BLaER1 (cell line): ENCODE measurements around the gene ZC3H7A.

Source experiments
- H3K27ac ChIP-seq: shearing (Covaris generic); formaldehyde crosslinking; 2 replicates; pipeline ENCODE4 v1.8.1; 2022
- H3K27me3 ChIP-seq: shearing (Covaris generic); formaldehyde crosslinking; 2 replicates; pipeline ENCODE4 v1.8.1; 2022
- H3K36me3 ChIP-seq: shearing (Covaris generic); formaldehyde crosslinking; 2 replicates; pipeline ENCODE4 v1.8.1; 2022
- H3K4me1 ChIP-seq: shearing (Covaris generic); formaldehyde crosslinking; 2 replicates; pipeline ENCODE4 v1.8.1; 2022
- H3K4me2 ChIP-seq: shearing (Covaris generic); formaldehyde crosslinking; 2 replicates; pipeline ENCODE4 v1.8.1; 2022
- H3K4me3 ChIP-seq: shearing (Covaris generic); formaldehyde crosslinking; 2 replicates; pipeline ENCODE4 v1.8.1; 2022
- H3K9ac ChIP-seq: shearing (Covaris generic); formaldehyde crosslinking; 2 replicates; pipeline ENCODE4 v1.8.1; 2022
- H3K9me3 ChIP-seq: shearing (Covaris generic); formaldehyde crosslinking; 2 replicates; pipeline ENCODE4 v1.8.1; 2022
- H4K20me1 ChIP-seq: shearing (Covaris generic); formaldehyde crosslinking; 2 replicates; pipeline ENCODE4 v1.8.1; 2022
- Cebpa-rat ChIP-seq: shearing (Covaris generic); IDR thresholded peaks from 2 replicates; pipeline ENCODE4 v1.8.1; 2022

ZC3H7A gene

DNA sequence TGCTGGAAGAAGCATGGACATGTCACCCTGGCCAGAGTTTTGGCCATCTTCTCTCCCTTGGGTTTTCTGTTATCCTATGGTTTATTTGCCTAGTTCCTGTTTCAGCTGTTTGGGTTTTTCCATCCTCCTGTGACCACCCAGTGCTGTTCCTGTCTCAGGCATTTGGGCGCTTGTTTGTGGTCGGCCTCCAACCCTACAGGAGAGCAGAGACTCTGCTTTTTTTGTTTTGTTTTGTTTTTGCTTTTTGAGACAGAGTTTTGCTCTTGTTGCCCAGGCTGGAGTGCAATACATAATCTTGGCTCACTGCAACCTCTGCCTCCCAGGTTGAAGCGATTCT, 3.3 kb upstream of the ZC3H7A start:
- 0 out of 2 replicates have a peak, but pooled peaks cover 2% of the 10 kb centered on the region for H3K36me3 ChIP-seq
- H3K4me3 ChIP-seq = peak overlapping the region; percentile 93; the same call in 1 of the 2 replicates

DNA sequence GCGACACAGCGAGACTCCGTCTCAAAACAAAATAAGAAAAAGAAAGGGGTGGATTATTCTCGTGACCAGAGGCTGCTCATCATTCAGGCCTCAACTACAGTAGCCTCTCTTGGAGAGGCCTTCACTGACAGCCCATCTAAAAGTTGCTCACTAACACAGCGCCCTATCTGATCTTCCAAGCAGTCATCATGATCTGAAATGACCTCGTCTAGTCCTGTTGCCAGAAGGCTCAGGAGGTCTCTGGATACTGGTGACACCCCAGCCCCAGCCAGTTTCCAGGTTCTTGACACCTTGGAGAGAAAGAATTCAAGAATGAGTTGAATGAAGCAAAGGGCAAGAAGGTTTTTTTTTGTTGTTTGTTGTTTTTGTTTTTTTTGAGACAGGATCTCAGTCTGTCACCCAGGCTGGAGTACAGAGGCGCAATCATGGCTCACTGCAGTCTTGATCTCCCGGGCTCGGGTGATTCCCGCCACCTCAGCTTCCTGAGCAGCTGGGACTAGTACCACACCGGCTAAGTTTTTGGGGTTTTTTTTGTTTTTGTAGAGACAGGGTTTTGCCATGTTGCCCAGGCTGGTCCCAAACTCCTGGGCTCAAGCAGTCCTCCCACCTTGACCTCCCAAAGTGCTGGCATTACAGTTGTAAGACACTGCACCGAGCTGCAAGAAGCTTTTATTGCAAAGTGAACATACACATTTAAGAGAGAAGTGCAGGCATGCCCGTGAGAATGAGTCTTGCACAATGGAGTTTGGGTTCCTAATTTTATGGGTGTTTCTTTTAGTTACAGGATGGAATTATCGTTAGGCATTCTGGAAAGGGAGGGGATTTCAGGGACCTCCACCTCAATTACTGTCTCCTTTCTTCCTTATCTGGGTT, 2.7 kb upstream of the ZC3H7A start:
- Histone ChIP-seq H3K9me3 (no peaks in the 10 kb centered on the region), H3K4me1 (peaks cover 52% of the 10 kb centered on the region), H3K4me2 (peak overlapping the region; percentile 87), H3K4me3 (peak overlapping the region; percentile 93; the same call in 1 of the 2 replicates), H3K36me3 (peaks cover 8% of the 10 kb centered on the region; the same call in 1 of the 2 replicates), H4K20me1 (peaks cover 16% of the 10 kb centered on the region), H3K9ac (peak overlapping the region; percentile 96), H3K27ac (peak overlapping the region; percentile 96), H3K27me3 (no peaks in the 10 kb centered on the region)
- TF ChIP-seq Cebpa-rat = no peak

More for the DNA sequence above, 3.3 kb upstream of the ZC3H7A start:
- Histone ChIP-seq H3K9me3 (no peaks in the 10 kb centered on the region), H3K4me2 (peak overlapping the region; percentile 87), H4K20me1 (peaks cover 10% of the 10 kb centered on the region), H3K27ac (peak overlapping the region; percentile 96), H3K27me3 (no peaks in the 10 kb centered on the region), H3K9ac (peak overlapping the region; percentile 96), H3K4me1 (peaks cover 46% of the 10 kb centered on the region)
- no peak for TF ChIP-seq Cebpa-rat

DNA sequence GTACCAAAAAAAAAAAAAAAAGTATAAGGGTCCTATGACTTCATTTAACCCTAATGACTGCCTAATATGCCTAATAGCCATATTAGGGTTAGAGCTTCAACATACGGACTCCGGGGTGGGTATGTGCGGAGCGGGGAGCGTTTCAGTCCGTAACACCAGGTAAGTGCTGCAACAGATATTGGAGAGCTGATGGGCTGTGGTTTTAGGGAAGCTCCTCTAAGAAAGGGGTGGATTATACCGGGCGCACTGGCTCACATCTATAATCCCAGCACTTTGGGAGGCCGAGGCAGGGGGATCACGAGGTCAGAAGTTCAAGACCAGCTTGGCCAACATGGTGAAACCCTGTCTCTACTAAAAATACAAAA, 1.9 kb upstream of the ZC3H7A start:
- no peak for TF ChIP-seq Cebpa-rat
- H3K4me1 ChIP-seq = peaks cover 60% of the 10 kb centered on the region
- peak overlapping the region; percentile 87 for H3K4me2 ChIP-seq
- no peaks in the 10 kb centered on the region for H3K9me3 ChIP-seq
- H3K27ac ChIP-seq = peak overlapping the region; percentile 96
- no peaks in the 10 kb centered on the region for H3K27me3 ChIP-seq
- H3K9ac ChIP-seq = peak overlapping the region; percentile 96
- H4K20me1 ChIP-seq = peaks cover 24% of the 10 kb centered on the region
- H3K36me3 ChIP-seq = peaks cover 11% of the 10 kb centered on the region
- H3K4me3 ChIP-seq = peak overlapping the region; percentile 93

DNA sequence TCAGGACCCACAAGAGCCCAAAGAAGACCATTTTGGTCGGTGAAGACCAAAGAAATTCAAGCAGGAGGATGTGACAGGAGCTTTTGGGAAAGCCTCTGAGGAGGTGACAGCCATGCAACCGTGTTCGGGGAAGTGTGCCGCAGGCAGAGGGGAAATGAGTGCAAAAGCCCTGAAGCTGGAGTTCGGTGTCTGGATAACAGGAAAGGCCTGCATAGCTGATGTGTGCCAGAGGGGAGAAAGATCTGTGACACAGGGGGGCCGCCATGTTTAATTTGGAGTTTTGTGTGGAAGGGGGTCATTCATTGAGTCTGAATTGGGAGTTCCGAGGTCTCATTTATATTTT, 870 bp upstream of the ZC3H7A start:
- Histone ChIP-seq H3K27ac (peak overlapping the region; percentile 96), H3K9ac (peak overlapping the region; percentile 96), H3K27me3 (no peaks in the 10 kb centered on the region), H3K9me3 (no peaks in the 10 kb centered on the region), H3K36me3 (peaks cover 22% of the 10 kb centered on the region), H3K4me1 (peaks cover 68% of the 10 kb centered on the region), H3K4me3 (peak overlapping the region; percentile 93), H4K20me1 (peaks cover 34% of the 10 kb centered on the region), H3K4me2 (peak overlapping the region; percentile 87)
- no peak for TF ChIP-seq Cebpa-rat

DNA sequence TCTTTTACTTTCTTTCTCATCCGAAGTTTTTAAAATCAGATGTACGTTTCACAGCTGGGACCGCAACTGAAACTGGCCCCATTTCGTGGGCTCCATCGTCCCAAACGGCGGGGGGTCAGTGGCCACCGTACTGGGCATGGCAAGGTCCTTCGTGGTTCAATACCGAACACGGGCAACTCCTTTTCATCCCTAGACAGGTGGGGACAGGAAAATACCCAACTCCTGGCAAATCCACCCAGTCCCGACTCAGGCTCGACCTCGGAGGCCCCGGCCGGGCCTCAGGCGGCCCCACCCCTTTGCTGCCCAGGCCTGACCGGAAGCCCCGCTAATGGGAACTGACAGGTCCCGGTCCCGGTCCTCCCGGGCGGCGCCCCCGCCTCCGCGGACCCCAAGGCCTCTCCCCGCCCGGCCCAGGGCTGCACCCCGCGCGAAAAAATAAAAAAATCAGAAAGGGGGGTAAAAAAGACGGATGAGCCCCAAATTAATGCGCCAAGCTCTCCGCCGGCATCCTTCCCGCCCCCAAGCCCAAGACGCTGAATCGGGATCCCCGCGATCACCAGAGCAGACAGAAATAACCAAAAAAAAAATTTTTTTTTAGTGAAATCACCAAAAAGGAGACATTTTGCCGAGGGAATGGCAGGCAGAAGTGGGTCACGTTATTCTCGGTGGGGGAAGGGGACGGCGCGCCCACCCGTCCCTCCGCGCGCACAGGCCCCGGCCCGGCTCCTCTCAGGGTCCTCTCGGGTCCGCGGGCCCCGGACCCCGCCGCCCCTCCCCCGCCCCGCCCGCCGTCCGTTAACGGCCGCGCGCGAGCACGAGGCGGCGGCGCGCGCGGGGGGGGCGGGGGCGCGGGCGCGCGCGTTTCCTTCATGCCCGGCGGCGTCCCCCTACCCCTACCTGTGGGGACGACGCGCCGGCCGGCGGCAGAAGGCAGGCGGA, 562 bp downstream of the ZC3H7A start:
- H3K27ac ChIP-seq = peak overlapping the region; percentile 96

DNA sequence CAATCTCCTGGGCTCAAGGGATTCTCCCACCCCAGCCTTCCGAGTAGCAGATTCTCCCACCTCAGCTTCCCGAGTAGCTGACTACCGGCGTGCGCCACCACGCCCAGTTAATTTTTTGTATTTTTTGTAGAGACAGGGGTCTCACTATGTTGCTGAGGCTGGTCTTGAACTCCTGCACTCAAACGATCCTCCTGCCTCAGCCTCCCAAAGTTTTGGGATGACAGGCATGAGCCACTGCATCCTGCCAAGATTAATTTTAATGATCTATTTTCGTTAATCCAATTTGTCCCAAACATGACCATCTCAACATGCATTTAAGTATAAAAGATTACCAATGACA, 1.2 kb downstream of the ZC3H7A start:
- no peak for TF ChIP-seq Cebpa-rat
- Histone ChIP-seq H3K9ac (peak overlapping the region; percentile 96), H3K4me3 (peak overlapping the region; percentile 93), H4K20me1 (peaks cover 55% of the 10 kb centered on the region), H3K27me3 (no peaks in the 10 kb centered on the region), H3K4me1 (peaks cover 66% of the 10 kb centered on the region), H3K9me3 (no peaks in the 10 kb centered on the region), H3K36me3 (peaks cover 35% of the 10 kb centered on the region), H3K4me2 (peak overlapping the region; percentile 96), H3K27ac (peak overlapping the region; percentile 96)

More for the DNA sequence above, 562 bp downstream of the ZC3H7A start:
- Histone ChIP-seq H3K36me3 (peaks cover 29% of the 10 kb centered on the region), H3K4me1 (peaks cover 72% of the 10 kb centered on the region), H3K9ac (peak overlapping the region; percentile 96), H3K27me3 (no peaks in the 10 kb centered on the region), H4K20me1 (peaks cover 49% of the 10 kb centered on the region), H3K4me3 (peak overlapping the region; percentile 93), H3K9me3 (no peaks in the 10 kb centered on the region), H3K4me2 (peak overlapping the region; percentile 96)
- no peak for TF ChIP-seq Cebpa-rat

DNA sequence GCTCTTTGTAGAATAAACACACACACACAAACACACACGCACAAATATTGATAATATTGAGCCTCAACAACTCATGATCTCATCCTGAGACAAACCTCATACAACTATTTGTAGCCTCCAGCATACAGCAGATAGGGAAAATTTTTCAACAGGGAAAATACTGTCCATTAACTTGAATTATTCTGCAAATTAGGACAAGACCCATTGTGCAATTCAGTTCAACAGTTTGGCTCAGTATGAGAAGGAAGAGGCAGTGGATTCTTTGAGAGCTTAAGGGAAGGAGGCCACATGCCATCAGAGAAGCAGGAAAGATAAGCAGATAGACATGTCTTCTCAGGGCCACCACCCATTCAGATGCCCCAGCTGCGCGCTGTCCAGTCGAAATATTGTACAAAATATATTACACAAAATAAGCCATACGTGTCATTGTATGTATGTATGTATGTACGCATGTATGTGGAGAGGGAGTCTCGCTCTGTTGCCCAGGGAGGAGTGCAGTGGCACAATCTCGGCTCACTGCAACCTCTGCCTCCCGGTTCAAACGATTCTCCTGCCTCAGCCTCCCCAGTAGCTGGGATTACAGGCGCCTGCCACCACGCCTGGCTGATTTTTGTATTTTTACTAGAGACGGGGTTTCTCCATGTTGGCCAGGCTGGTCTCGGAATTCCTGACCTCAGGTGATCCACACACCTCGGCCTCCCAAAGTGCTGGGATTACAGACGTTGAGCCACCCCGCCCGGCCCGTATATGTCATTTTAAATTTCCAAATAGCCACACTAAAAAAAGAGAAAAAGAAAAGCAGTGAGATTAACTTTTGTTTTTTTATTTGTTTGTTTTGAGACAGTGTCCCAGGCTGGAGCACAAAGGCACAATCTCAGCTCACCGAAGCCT, 1.8 kb downstream of the ZC3H7A start:
- Histone ChIP-seq H3K4me2 (peak overlapping the region; percentile 96), H4K20me1 (peaks cover 61% of the 10 kb centered on the region), H3K4me1 (peaks cover 60% of the 10 kb centered on the region), H3K4me3 (peak overlapping the region; percentile 93), H3K27ac (peak overlapping the region; percentile 96; the same call in 1 of the 2 replicates), H3K36me3 (peaks cover 42% of the 10 kb centered on the region), H3K27me3 (no peaks in the 10 kb centered on the region), H3K9me3 (no peaks in the 10 kb centered on the region), H3K9ac (peak overlapping the region; percentile 96)
- TF ChIP-seq Cebpa-rat = no peak

DNA sequence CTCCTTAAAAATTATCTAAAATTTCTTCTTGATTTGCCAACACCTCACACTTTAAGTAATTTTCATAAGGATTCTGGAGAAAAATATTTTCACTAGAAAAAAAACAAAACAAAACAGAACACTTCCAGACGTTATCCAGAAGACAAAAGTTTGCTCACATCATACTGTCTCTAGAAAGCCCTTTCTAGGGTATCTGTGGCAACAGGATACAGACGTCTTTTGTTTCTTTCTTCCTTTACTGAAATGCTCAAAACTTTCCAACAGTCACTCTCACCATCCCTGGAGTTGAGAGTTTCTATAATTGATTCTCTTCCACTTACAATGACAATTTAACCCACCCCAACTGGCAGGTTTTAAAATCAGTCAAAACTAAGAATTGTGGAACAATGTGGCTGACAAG, 2.6 kb downstream of the ZC3H7A start:
- H3K4me1 ChIP-seq = peaks cover 52% of the 10 kb centered on the region
- no peak overlapping the region for H3K27ac ChIP-seq
- H3K36me3 ChIP-seq = peaks cover 50% of the 10 kb centered on the region
- no peaks in the 10 kb centered on the region for H3K9me3 ChIP-seq
- no peak overlapping the region for H3K4me3 ChIP-seq
- TF ChIP-seq Cebpa-rat = no peak
- H4K20me1 ChIP-seq = peaks cover 69% of the 10 kb centered on the region
- H3K27me3 ChIP-seq = no peaks in the 10 kb centered on the region
- H3K4me2 ChIP-seq = peak overlapping the region; percentile 96
- H3K9ac ChIP-seq = no peak overlapping the region

DNA sequence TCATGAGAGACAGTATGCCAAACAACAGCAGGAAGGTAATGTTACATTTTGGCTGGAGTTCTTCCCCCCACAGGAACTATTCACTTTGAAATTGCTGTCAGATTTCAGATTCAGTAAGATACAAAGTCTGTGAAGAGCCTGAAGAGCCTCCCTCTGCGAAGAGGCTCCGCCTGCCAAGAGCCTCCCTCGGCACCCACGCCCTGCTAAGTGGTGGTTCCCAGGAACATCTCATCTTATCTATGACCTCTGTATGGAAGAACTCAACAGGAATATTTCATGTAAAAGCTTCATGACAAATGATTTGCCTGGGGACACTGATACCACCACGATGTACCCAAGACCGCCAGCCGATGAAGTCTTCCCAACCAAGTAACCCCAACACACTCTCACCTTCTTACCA, 3.2 kb downstream of the ZC3H7A start:
- Histone ChIP-seq H3K9ac (no peak overlapping the region), H3K27ac (no peak overlapping the region), H3K27me3 (no peaks in the 10 kb centered on the region), H3K9me3 (no peaks in the 10 kb centered on the region), H4K20me1 (peaks cover 75% of the 10 kb centered on the region), H3K4me2 (no peak overlapping the region), H3K4me3 (no peak overlapping the region), H3K4me1 (peaks cover 46% of the 10 kb centered on the region), H3K36me3 (peaks cover 56% of the 10 kb centered on the region)
- no peak for TF ChIP-seq Cebpa-rat
